Activated B cell treated with CpG ODN at 0.5 μM for 24 hours (primary cell): Measurements from ENCODE around the gene ZNF528. TPM values are rescaled to one million over a fixed set of nuclear protein-coding genes. Genes with fewer than 3 reads are reported as not detected.
A peak's percentile ranks its signal among the peaks of the same experiment; 100 is the strongest.

Experiments
- ATAC-seq: fragments of 200-7000 bp; cut with Tn5 transposase; one replicate; pipeline ENCODE4 v1.10.0; 2021; ENCODE audit warnings: low read depth, mild to moderate bottlenecking, moderate library complexity
- CTCF ChIA-PET: fragments of 350-600 bp; sonication (Branson Sonifier 250); formaldehyde crosslinking; loops from one replicate; lab custom pipeline; 2021; ENCODE audit warnings: antibody characterized with exemption; lab: Charles Lee
- POLR2A ChIA-PET: fragments of 350-600 bp; sonication (Branson Sonifier 250); formaldehyde crosslinking; loops from one replicate; lab custom pipeline; 2021; ENCODE audit warnings: antibody characterized with exemption; lab: Charles Lee
- DNase-seq: peaks from one replicate; pipeline ENCODE4 v3.0.0; 2022
- H3K27ac Mint-ChIP-seq: one replicate; pipeline ENCODE4 v1.8.0; 2020; ENCODE audit warnings: mixed read lengths
- H3K27me3 Mint-ChIP-seq: one replicate; pipeline ENCODE4 v1.8.0; 2021; ENCODE audit warnings: mixed read lengths
- H3K36me3 Mint-ChIP-seq: one replicate; pipeline ENCODE4 v1.8.0; 2021; ENCODE audit warnings: low read depth, mixed read lengths
- H3K4me1 Mint-ChIP-seq: one replicate; pipeline ENCODE4 v1.8.0; 2021; ENCODE audit warnings: mixed read lengths
- H3K4me3 Mint-ChIP-seq: one replicate; pipeline ENCODE4 v1.8.0; 2020; ENCODE audit warnings: mild to moderate bottlenecking, mixed read lengths
- H3K9me3 Mint-ChIP-seq: one replicate; pipeline ENCODE4 v1.8.0; 2020; ENCODE audit warnings: mixed read lengths
- intact Hi-C: fragments of 100-400 bp; cut with micrococcal nuclease; formaldehyde crosslinking; loops from one replicate; pipeline ENCODE4 v1.15.1; 2024
- total RNA-seq: library from RNA; stranded (reverse); gene quantifications from 2 replicates; pipeline ENCODE4 v1.2.3, GENCODE V29; 2022
- TF ChIP-seq, protein P1 (sequence below): fragments of 200-600 bp; IDR thresholded peaks from one replicate; pipeline ENCODE4 v1.8.0; 2022; ENCODE audit warnings: antibody characterized with exemption, mild to moderate bottlenecking

ZNF528 gene
- total RNA-seq, 1 donor from 2014 or later: 40.3 TPM

DNA sequence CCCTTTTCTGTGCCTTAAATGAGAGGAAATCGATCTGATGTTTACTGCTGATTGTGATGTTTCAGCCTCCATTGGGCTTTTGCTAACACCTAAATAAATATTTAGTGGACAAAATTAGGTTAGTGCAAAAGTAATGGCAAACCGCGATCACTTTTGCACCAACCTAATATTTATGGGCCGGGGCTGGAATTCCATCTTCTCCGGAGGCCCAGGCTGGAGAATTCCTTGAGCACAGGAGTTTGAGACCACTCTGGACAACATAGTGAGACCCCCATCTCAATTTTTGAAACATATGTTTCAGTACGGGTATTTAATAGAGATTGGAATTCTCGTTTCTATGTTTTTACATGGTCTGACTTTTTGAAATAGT is 27.3 kb upstream of the ZNF528 start:
- POLR2A ChIA-PET: interaction anchor here (0.9 to 1.4 kb wide), 3 partner anchors 28 to 229 kb away, joined by 3 to 19 read pairs (median 4); partner anchors contain the start of genes ZNF528 and ZNF766
- CTCF ChIA-PET: no interaction called here
- no peak for ATAC-seq
- Mint-ChIP-seq H3K27me3 (no peaks in the 10 kb centered on the region), H3K27ac (peak overlapping the region; percentile 97), H3K9me3 (peaks cover 32% of the 10 kb centered on the region), H3K4me1 (peaks cover 17% of the 10 kb centered on the region), H3K4me3 (peak overlapping the region; percentile 95), H3K36me3 (peaks cover 61% of the 10 kb centered on the region)
- intact Hi-C loops: loop anchor here (2.0 kb wide), 1 partner anchor 74 kb away; the partner anchor contains the start of gene ZNF480
- TF ChIP-seq, protein P1, sequence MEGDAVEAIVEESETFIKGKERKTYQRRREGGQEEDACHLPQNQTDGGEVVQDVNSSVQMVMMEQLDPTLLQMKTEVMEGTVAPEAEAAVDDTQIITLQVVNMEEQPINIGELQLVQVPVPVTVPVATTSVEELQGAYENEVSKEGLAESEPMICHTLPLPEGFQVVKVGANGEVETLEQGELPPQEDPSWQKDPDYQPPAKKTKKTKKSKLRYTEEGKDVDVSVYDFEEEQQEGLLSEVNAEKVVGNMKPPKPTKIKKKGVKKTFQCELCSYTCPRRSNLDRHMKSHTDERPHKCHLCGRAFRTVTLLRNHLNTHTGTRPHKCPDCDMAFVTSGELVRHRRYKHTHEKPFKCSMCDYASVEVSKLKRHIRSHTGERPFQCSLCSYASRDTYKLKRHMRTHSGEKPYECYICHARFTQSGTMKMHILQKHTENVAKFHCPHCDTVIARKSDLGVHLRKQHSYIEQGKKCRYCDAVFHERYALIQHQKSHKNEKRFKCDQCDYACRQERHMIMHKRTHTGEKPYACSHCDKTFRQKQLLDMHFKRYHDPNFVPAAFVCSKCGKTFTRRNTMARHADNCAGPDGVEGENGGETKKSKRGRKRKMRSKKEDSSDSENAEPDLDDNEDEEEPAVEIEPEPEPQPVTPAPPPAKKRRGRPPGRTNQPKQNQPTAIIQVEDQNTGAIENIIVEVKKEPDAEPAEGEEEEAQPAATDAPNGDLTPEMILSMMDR: no peak
- no peak for DNase-seq

- ChIA-PET POLR2A (interaction anchor here (0.6 kb wide), 1 partner anchor 176 kb away, joined by 5 read pairs; no protein-coding TSS in a partner anchor), CTCF (no interaction called here)
- DNase-seq (no peak), ATAC-seq (no peak)
- TF ChIP-seq, protein P1: no peak
- Mint-ChIP-seq H3K9me3 (peaks cover 38% of the 10 kb centered on the region), H3K4me3 (no peak overlapping the region), H3K36me3 (peaks cover 60% of the 10 kb centered on the region), H3K4me1 (no peaks in the 10 kb centered on the region), H3K27ac (no peak overlapping the region), H3K27me3 (no peaks in the 10 kb centered on the region)
- intact Hi-C loops: loop anchor here (10.0 kb wide), 2 partner anchors 296 to 406 kb away; partner anchors contain the start of genes ZNF350 and ZNF841
Observed at GRCh38 chr19:52391135-52391534, 6.5 kb upstream of the ZNF528 start.

GRCh38 chr19:52398081-52398441 is 412 bp downstream of the ZNF528 start:
- Mint-ChIP-seq H3K4me3 (peak overlapping the region; percentile 90), H3K36me3 (peaks cover 75% of the 10 kb centered on the region), H3K9me3 (peaks cover 31% of the 10 kb centered on the region), H3K27me3 (no peaks in the 10 kb centered on the region), H3K4me1 (peaks cover 18% of the 10 kb centered on the region), H3K27ac (peak overlapping the region; percentile 91)
- ATAC-seq: peak; percentile 47
- CTCF ChIA-PET: no interaction called here
- POLR2A ChIA-PET: interaction anchor here (0.6 to 1.5 kb wide), 9 partner anchors 15 to 370 kb away, joined by 3 to 19 read pairs (median 4); partner anchors contain the start of genes ZNF432, ZNF578, ZNF610 and ZNF614
- intact Hi-C loops: loop anchor here (10.0 kb wide), 2 partner anchors 303 to 413 kb away; partner anchors contain the start of genes ZNF350 and ZNF841
- TF ChIP-seq, protein P1: no peak
- no peak for DNase-seq

DNA sequence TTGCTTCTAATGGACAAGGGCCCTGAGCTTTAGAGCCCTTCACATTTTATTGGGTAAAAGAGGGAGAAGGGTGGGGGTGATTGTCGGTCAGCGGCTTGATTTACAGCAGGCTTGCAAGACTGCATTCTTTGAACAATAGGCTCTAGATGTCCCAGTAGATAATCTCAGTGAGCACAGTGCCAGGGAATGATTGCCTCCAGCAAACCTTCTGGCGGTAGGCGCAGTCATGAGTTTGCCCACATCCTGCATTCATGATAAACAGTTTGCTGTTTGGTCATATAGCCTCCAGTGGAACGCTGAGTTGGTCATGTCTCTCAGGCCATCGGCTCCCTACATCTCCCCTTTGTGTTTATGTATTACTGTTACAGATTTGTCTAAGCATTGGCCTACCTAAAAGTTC is 12.6 kb downstream of the ZNF528 start:
- Mint-ChIP-seq H3K27ac (no peak overlapping the region), H3K36me3 (peaks cover 97% of the 10 kb centered on the region), H3K9me3 (peaks cover 48% of the 10 kb centered on the region), H3K27me3 (no peaks in the 10 kb centered on the region), H3K4me3 (no peak overlapping the region), H3K4me1 (no peaks in the 10 kb centered on the region)
- ChIA-PET CTCF (no interaction called here), POLR2A (no interaction called here)
- TF ChIP-seq, protein P1: no peak
- ATAC-seq (no peak), DNase-seq (no peak)
- intact Hi-C loops: no loop called here

GRCh38 chr19:52415711-52416110 is 18.1 kb downstream of the ZNF528 start:
- intact Hi-C loops: no loop called here
- ChIA-PET POLR2A (no interaction called here), CTCF (no interaction called here)
- TF ChIP-seq, protein P1: no peak
- Mint-ChIP-seq H3K36me3 (peaks cover 61% of the 10 kb centered on the region), H3K4me1 (no peaks in the 10 kb centered on the region), H3K9me3 (peaks cover 51% of the 10 kb centered on the region), H3K27ac (no peak overlapping the region), H3K4me3 (no peak overlapping the region), H3K27me3 (no peaks in the 10 kb centered on the region)
- no peak for DNase-seq
- no peak for ATAC-seq
